ENCODE results near the gene IRAK2. TPM values are rescaled to one million over a fixed set of nuclear protein-coding genes. Genes with fewer than 3 reads are reported as not detected.

IRAK2 gene
- total RNA-seq, 4 donors from 2014 or later, result 0.29 to 8.7 (median 3.7) TPM

- Histone ChIP-seq H3K9me3 (no peaks in the 10 kb centered on the region), H3K27me3 (no peaks in the 10 kb centered on the region), H3K27ac (no peak overlapping the region), H3K36me3 (no peaks in the 10 kb centered on the region), H3K4me1 (no peaks in the 10 kb centered on the region), H3K4me3 (no peak overlapping the region)
- DNase-seq, result no peak
- intact Hi-C loops (cut with DNase I; ENCODE audit: low total_unique reads), result loop anchor here (10.0 kb wide), 1 partner anchor 51 kb away; the partner anchor contains the start of gene IRAK2
- TF ChIP-seq CTCF (IDR thresholded peaks at IDR 0.05), result no peak
- no peak for TF ChIP-seq POLR2A (IDR thresholded peaks at IDR 0.05)
Measured at GRCh38 chr3:10215578-10216368, 51.1 kb downstream of the IRAK2 start.

- TF ChIP-seq POLR2A (IDR thresholded peaks at IDR 0.05) (no peak), CTCF (IDR thresholded peaks at IDR 0.05) (no peak)
- H3K36me3 ChIP-seq, result no peaks in the 10 kb centered on the region
- H3K27ac ChIP-seq, result no peak overlapping the region
- H3K4me3 ChIP-seq, result no peak overlapping the region
- no peak for DNase-seq
- H3K27me3 ChIP-seq, result no peaks in the 10 kb centered on the region
- no peaks in the 10 kb centered on the region for H3K4me1 ChIP-seq
- intact Hi-C loops (cut with DNase I; ENCODE audit: low total_unique reads), result loop anchor here (10.0 kb wide), 1 partner anchor 53 kb away; the partner anchor contains the start of gene IRAK2
- no peaks in the 10 kb centered on the region for H3K9me3 ChIP-seq
Measured at GRCh38 chr3:10217359-10217758, 52.6 kb downstream of the IRAK2 start.

GRCh38 chr3:10219737-10220136 lies 55.0 kb downstream of the IRAK2 start:
- Histone ChIP-seq H3K4me1 (no peaks in the 10 kb centered on the region), H3K27me3 (no peaks in the 10 kb centered on the region), H3K36me3 (no peaks in the 10 kb centered on the region), H3K9me3 (no peaks in the 10 kb centered on the region), H3K27ac (no peak overlapping the region), H3K4me3 (no peak overlapping the region)
- DNase-seq, result no peak
- intact Hi-C loops (cut with DNase I; ENCODE audit: low total_unique reads), result loop anchor here (10.0 kb wide), 1 partner anchor 55 kb away; the partner anchor contains the start of gene IRAK2
- no peak for TF ChIP-seq CTCF (IDR thresholded peaks at IDR 0.05)
- TF ChIP-seq POLR2A (IDR thresholded peaks at IDR 0.05), result no peak

- intact Hi-C loops (cut with DNase I; ENCODE audit: low total_unique reads), result no loop called here
- no peak overlapping the region for H3K4me3 ChIP-seq
- no peak for TF ChIP-seq CTCF (IDR thresholded peaks at IDR 0.05)
- no peak for TF ChIP-seq POLR2A (IDR thresholded peaks at IDR 0.05)
- no peaks in the 10 kb centered on the region for H3K9me3 ChIP-seq
- H3K4me1 ChIP-seq, result no peaks in the 10 kb centered on the region
- H3K27me3 ChIP-seq, result no peaks in the 10 kb centered on the region
- no peaks in the 10 kb centered on the region for H3K36me3 ChIP-seq
- no peak overlapping the region for H3K27ac ChIP-seq
- no peak for DNase-seq
Measured at GRCh38 chr3:10223676-10224639, 59.2 kb downstream of the IRAK2 start.

Measured in uterus (tissue), 4 donors.